Hematopoietic multipotent progenitor cell treated with erythropoietin and hydrocortisone succinate and interleukin-3 and kit ligand, for 17 days (in vitro differentiated cells): Measurements from ENCODE around the gene TCP11.

Experiments used
- DNase-seq: peaks from one replicate; pipeline ENCODE4 v3.0.0-alpha.2; 2015; ENCODE audit warnings: low spot score

TCP11 gene

DNA sequence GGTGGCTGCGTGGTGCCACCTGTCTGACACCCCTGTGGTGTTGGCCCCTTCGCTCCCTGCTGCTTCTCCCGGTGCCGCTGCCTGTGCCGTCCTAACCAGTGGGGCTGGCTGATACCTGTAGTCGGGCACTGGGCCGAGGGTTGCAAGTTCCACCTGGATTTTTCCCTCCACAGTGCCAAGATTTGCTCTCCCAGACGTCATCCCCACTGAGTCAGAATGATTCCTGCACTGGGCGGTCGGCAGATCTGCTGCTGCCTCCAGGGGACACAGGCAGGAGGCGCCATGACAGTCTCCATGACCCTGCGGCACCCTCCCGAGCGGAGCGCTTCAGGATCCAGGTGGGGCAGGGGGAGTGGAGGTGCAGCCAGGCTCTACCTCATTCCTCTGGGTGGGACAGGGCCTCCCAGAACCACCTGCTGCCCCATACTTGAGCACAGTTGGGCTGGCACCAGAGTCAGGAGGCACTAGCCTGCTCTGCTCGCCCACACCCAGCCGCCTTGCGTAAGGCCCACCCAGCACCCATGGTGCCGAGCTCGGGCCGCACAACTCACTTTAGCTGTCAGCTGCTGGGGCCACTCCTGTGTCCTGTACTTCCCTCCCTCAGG, 60.2 kb downstream of the TCP11 start:
- DNase-seq: no peak

DNA sequence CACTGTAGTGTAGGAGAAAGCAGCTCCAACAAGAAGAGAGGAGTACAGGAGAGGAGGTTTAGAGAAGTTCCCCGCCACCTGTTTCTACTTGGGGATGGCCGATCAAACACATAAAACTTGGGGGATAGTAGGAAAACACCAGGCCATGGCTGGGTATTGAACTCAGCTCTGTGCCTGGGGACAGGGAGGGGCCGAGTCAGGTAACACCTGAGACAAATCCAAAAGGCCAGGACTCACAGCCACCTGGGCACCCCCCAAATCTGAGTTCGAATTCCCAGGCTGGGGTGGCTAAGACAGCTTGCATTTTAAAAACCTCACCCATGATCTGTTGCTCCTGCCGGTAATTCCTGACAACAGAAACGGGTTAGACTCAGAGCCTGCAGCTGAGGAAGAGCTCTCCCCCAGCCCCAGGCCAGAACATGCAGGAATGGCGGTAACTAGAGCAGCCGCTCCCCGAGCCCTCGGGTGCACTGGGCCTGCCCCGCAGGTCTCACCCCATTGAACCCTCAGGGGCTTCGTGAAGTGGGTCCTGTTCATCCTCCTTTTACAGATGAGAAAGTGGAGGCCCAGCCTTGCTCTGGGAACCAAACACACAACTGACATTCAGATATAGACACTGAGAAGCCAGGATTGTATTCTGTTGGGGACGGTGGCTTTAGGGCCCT, 61.0 kb downstream of the TCP11 start:
- DNase-seq: no peak

DNA sequence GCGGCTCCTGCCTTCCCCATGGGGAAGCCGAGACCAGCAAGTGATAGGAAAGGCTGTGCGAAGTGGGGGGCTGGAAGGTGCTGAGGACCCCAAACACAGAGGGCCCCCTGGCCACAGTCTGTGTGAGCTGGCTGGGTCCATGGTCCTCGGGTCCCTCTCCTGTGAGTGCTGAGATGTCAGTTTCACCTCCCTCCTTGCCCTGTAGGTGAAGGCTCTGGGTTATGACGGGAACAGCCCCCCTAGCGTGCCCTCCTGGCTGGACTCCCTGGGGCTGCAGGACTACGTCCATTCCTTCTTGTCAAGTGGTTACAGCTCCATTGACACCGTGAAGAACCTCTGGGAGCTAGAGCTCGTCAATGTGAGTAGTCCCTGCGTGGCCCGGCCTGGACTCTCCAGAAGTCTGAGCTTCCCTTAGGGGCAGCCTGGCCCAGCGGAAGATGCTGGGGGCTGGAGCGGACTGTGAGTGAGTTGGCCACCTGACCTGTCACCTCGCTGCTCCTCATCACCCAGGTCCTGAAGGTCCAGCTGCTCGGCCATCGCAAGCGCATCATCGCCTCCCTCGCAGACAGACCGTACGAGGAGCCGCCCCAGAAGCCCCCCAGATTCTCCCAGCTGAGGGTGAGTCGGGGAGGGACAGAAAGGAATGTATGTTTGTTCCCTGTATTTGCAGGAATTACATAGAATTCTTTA, 61.7 kb downstream of the TCP11 start:
- no peak for DNase-seq

DNA sequence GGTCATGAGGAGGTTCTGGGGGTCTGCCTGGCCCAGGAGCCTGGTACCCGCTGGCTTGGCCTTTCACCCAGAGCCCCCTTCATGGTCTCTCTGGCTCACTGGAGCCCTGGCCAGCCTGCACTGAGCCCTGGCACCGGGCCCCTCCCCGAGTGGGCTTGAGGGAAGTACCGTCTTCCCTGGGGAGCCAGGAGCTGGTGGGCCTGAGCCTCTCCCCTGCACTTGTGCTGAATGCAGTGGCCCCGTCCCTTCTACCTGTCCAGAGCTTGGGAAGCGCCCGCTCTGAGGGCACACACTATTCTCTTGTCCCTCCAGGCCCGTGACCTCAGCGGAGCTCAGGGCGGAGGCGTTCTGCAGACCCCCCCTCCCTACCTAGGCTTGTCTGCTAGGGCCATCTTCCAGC, 62.2 kb downstream of the TCP11 start:
- no peak for DNase-seq

DNA sequence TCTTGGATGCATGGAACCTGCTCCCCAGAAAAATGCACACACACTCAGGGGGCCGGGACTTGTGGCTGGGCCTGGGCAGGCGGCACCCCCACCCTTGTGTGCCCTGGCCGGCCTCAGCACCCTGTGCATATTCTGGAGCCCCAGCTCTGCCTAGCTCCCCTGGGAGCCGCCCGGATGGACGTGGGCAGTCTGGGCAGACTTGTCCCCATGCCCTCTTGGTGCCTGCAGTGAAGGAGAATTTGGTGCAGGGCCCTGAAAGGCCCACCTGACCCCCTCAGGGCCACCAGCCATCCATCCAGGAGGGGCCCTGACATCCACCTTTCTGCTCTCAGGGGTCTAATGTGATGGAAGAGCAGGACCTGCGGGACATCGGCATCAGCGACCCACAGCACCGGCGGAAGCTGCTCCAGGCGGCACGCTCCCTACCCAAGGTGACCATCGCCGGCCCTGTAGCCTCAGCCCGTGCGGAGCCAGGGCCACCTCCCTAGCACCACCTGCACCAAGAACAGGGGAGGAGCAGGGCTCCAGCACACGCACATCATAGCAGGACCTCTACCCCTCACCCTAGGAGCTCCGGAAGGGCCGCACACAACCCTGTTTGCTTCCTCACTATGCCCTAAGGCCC, 62.8 kb downstream of the TCP11 start:
- DNase-seq: no peak

DNA sequence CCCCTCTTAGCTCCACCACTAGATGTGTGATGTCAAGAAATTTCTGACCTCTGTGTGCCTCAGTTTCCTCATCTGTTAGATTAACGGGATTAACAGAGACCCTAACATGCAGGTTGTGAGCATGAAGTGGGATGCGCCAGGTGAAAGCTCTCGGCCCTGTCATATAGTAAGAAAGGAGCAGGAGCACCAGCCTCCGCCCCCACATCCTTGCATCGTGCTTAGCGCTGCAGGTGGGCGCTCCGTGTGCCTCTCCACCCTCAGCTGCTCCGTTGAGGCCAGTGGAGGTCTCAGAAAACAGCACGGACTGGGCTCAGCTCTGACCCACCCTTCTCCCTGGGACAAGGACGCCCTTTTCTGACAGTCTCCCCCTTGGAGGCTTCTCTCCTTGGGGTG, 63.4 kb downstream of the TCP11 start:
- DNase-seq: no peak

DNA sequence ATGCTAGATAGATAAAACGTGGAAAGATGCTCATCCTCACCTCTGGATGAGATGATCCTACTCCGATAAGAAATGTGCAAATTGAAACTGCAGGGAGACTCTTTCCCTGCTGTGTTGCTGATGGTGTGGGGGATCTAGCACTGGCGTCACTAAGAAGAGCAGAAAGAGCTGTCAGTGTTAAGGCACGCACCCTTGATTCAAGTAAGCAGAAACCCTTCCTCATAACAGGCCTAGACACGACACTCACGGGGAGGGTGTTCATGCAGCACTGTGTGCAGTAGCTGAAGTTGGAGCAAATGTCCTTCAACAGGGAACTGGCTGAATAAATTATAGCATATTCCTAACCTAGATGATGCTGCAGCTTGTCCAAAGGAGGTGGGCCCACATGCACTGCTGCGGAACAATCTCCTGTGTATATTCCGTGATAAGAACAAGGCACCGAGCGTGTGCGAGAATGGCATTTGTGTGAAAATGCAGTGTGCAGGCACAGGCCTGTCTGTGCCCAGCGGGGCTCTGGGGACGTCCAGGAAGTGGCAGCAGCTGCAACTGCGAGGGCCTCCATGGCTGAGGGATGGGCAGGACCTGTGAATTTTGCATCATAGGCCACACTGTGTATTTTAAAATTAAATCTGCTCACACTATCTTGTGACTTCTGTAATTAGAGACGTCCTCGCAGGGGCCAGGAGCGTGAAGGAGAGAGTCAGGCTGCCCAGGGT, 64.0 kb downstream of the TCP11 start:
- DNase-seq: no peak

DNA sequence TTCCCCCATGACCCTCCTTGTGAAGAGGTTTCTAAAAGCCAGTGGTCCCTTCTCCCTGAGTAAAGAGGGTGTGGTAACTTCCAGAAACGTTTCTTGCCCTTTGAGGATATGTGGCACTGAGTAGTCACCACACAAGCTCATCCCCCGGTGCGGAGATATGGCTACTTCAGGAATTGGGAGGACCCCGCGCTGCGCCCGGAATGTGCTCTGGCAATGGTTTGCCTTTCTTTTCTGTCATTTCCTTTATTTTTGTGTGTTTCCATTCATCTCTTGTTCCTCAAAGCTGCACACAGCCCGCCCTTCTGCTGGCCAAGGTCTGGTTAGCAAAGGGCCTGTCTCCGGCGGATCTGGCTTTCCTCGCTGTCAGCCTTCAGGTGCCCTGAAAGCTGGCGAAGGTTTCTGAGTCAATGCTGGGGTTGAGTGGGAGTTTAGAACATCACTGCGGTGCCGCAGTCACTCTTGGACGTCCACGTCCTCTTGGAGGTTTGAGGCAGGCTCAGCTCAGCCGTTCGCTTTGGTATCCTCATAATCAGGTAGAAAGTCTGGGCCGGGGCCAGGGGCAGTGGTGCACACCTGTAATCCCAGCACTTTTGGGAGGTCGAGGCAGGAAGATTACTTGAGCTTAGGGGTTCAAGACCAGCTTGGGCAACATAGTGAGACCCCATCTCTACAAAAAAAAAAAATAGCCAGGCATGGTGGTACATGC, 67.2 kb downstream of the TCP11 start:
- no peak for DNase-seq

DNA sequence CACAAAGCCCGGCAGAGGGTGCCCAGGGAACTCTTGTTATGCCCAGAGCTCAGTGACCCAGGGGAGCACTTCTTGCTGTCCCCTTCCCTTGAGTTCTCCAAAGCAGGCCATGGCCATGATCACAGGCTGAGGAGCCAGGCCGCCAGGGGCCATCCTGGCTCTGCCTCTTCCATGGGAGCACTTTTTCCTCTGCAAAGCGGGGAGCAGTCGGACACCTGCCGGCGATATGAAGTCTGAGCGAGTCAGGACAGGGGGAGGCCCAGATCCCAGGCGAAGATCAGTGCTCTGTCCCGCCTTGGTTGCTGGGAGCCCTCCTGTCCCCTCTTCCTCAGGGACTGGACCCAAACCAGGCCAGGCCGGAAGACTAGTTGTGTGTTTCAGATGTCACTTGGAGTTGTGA, 67.9 kb downstream of the TCP11 start:
- DNase-seq: no peak

DNA sequence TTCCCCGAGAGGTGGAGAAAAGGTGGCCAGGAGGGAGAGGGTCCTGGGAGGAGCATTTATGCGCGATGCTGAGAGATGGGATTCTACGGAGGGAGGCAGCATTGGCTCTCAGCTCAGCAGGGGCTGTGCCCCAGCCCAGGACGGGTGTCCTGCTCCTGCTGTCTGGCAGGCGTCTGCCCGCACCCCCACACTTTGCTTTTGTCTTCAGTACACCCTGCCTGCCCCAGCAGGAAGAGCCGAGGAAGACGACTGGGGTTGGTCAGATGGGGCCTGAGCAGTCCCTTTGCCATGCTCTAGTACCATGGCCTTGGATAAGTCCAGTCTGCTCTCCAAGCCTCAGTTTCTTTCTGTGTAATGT, 68.5 kb downstream of the TCP11 start:
- no peak for DNase-seq

DNA sequence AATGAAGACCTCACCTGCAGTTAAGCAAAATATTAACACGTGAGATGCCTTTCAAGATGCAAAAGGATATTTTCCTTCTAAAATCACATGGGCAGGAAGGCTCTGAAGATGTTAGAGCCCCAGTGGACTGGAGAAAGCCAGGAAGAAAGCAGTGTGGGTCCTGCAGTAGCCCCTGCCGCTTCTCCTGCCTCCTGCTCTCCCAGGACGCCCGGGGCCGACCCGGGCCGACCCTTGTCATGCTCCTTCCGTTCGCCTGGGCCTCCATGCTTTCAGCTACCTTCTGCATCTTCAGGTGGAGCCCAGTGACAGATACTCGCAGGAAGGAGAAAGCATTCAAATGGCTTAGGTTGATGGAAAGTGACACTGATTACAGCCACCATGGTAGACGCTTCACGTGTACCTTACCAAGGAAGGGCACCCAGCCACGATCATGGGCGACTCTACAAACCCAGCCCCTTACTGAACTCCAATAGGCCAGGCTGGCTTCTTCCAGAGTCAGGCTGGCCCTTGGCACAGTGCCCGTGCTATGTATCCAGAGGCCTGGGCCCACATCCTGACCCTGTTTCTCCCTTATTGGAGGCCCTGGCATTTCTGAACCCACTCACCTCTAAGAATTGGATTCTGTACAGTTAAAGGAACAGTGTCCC, 69.0 kb downstream of the TCP11 start:
- DNase-seq: no peak

DNA sequence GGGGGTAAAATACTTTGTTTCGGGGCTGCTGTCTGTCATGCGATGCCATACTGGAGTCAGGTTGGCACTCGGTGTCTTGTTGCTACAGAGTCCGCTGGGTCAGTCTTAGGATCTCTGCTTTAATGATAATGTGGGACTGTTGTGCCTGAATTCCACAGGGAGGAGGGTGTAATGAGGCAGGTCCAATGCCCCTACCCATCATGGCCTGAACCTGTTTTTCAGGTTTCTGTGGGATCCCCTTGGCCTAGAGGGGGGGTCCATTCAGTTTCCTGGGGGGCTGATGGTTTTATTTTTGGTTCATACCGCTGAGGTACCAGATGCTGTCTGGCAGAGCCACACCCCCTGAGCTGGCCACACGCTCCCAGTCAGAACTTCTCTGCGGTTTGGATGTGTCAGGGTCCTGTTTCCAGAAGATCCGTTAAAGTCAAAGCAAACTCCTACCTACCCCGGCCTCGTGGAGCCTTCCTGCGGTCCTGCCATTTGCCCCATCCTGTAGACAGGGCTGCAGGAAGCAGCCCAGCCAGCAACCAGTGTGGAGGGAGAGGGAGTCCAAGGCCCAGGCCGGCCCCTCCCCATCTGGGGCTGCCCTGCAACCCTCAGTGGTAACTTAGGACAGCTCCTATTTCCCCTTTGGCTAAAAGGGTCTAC, 69.7 kb downstream of the TCP11 start:
- no peak for DNase-seq

DNA sequence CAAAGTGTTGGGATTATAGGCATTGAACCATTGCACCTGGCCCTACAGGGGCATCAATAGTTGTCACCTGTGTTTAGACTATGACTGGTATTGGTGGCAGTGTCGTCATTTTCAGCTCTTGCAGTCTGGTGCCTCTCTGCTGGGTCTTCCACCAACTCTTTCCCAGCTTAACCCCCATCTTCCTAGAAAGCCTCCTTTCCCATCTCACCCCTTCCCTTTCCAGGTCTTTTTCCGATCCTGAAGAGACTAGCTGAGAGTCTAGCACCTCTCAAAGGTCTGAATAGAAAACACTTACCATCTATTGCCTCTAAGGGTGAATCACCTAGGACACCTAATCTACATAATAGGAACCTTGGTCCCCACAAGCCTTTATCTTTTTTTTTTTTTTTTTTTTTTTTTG, 71.0 kb downstream of the TCP11 start:
- DNase-seq: no peak

DNA sequence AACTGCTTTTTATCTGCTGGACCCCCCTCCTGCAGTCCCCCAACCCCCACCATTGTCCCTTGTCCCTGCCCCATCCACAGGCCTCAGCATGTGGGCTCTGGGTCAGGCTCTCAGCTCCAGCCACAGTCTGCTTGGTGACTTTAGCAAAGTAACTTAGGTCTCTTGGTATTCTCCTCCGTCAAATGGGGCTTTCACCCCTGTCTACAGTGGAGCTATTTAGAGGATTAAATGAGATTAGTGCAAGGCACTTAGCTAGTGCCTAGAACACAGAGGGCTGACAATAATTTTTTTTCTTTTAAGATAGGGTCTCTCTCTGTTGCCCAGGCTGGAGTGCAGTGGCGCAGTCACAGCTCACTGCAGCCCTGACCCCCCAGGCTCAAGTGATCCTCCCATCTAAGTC, 71.9 kb downstream of the TCP11 start:
- no peak for DNase-seq

DNA sequence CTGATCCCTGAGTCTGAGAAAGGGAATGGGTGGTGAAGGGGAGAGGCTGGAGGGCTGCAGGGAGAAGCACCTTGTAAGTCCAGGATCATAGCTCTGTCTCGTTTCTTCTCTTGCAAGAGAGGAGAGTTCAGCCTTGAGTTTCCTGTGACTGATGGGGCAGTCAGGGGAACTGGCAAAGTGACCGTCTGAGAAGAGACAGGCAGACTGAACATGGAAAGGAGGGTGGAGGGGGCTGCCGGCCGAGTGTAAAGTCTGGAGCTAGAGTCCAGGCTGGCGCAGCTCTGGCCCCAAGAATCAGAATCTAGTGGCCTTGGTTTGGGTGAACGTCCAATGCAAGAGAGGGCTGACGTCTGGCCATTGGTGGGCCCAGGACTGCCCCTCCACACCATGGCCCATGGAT, 72.5 kb downstream of the TCP11 start:
- no peak for DNase-seq

DNA sequence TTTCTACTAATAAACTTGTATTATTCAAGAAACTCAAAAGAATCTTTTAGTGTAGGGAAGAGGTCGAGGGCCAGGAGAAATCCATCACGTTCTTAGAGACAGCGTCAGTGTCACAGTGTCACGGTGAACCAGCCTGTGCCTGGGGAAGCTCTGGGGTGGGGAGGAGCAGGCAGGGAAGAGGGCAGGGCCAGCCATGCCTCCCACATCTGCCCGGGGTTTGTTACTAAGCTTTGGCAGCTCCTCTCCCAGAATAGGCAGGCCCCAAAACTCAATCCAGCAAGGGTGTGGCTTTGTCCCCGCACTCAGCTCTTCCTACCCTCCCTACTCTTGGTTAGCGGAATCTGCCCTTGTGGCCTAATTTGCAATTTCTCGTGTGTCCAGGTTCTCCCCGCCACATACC, 72.9 kb downstream of the TCP11 start:
- no peak for DNase-seq
